SK-N-SH treated with all-trans-retinoic acid at 6 μM for 48 hours (cell line): ENCODE data around the gene TYRP1.

ENCODE experiments used
- ATAC-seq: fragments of 200-7000 bp; cut with Tn5 transposase; 3 replicates; pipeline ENCODE4 v1.9.1; 2020; ENCODE audit warnings: mild to moderate bottlenecking, moderate library complexity
- ARNTL ChIP-seq: fragments of 450-650 bp; formaldehyde crosslinking; IDR thresholded peaks from 2 replicates; pipeline ENCODE4 v1.5.0; 2020; ENCODE audit warnings: low read depth, mild to moderate bottlenecking, moderate library complexity, borderline replicate concordance
- BACH2 ChIP-seq: fragments of 250-450 bp; sonication (Bioruptor Pico); IDR thresholded peaks from 2 replicates; pipeline ENCODE4 v1.9.0; 2021; ENCODE audit warnings: mild to moderate bottlenecking, borderline replicate concordance
- CREB5 ChIP-seq: fragments of 250-450 bp; sonication (Bioruptor Pico); IDR thresholded peaks from 2 replicates; pipeline ENCODE4 v1.5.1; 2020; ENCODE audit warnings: low read depth, mild to moderate bottlenecking, moderate library complexity
- CSDC2 ChIP-seq: fragments of 250-450 bp; sonication (Bioruptor Pico); IDR thresholded peaks from 2 replicates; pipeline ENCODE4 v1.5.0; 2020; ENCODE audit warnings: mild to moderate bottlenecking, moderate library complexity
- ESRRG ChIP-seq: fragments of 250-450 bp; sonication (Bioruptor Pico); IDR thresholded peaks from 2 replicates; pipeline ENCODE4 v1.6.1; 2021; ENCODE audit warnings: mild to moderate bottlenecking
- GLIS3 ChIP-seq: fragments of 250-450 bp; sonication (Bioruptor Pico); IDR thresholded peaks from 2 replicates; pipeline ENCODE4 v1.5.0; 2020; ENCODE audit warnings: mild to moderate bottlenecking, moderate library complexity
- ISL1 ChIP-seq: fragments of 250-450 bp; sonication (Bioruptor Pico); IDR thresholded peaks from 2 replicates; pipeline ENCODE4 v2.1.2; 2022; ENCODE audit warnings: mild to moderate bottlenecking, moderate library complexity
- OSR1 ChIP-seq: fragments of 250-450 bp; sonication (Bioruptor Pico); IDR thresholded peaks from 2 replicates; pipeline ENCODE4 v1.8.0; 2022; ENCODE audit warnings: moderate library complexity, mild to moderate bottlenecking, inconsistent platforms
- PATZ1 ChIP-seq: fragments of 250-450 bp; sonication (Bioruptor Pico); IDR thresholded peaks from 2 replicates; pipeline ENCODE4 v1.8.0; 2020; ENCODE audit warnings: mild to moderate bottlenecking, moderate library complexity, borderline replicate concordance
- POU6F1 ChIP-seq: fragments of 250-450 bp; sonication (Bioruptor Pico); IDR thresholded peaks from 2 replicates; pipeline ENCODE4 v1.8.0; 2021; ENCODE audit warnings: low read depth, mild to moderate bottlenecking, moderate library complexity, borderline replicate concordance
- PPARA ChIP-seq: fragments of 250-450 bp; sonication (Bioruptor Pico); IDR thresholded peaks from 2 replicates; pipeline ENCODE4 v1.5.0; 2020; ENCODE audit warnings: mild to moderate bottlenecking, borderline replicate concordance
- RARB ChIP-seq: fragments of 250-450 bp; sonication (Bioruptor Pico); IDR thresholded peaks from 2 replicates; pipeline ENCODE4 v1.8.0; 2021; ENCODE audit warnings: mild to moderate bottlenecking, moderate library complexity
- SNAI2 ChIP-seq: fragments of 250-450 bp; sonication (Bioruptor Pico); IDR thresholded peaks from 2 replicates; pipeline ENCODE4 v1.5.0; 2020; ENCODE audit warnings: mild to moderate bottlenecking, moderate library complexity
- TOX ChIP-seq: fragments of 250-450 bp; sonication (Bioruptor Pico); IDR thresholded peaks from 2 replicates; pipeline ENCODE4 v1.8.0; 2021; ENCODE audit warnings: mild to moderate bottlenecking, moderate library complexity, borderline replicate concordance
- TSHZ2 ChIP-seq: fragments of 250-450 bp; sonication (Bioruptor Pico); IDR thresholded peaks from 2 replicates; pipeline ENCODE4 v1.5.0; 2020; ENCODE audit warnings: mild to moderate bottlenecking, moderate library complexity
- ZC3H10 ChIP-seq: fragments of 250-450 bp; sonication (Bioruptor Pico); IDR thresholded peaks from 2 replicates; pipeline ENCODE4 v1.5.1; 2021; ENCODE audit warnings: mild to moderate bottlenecking, moderate library complexity
- ZFP3 ChIP-seq: fragments of 250-450 bp; sonication (Bioruptor Pico); IDR thresholded peaks from 2 replicates; pipeline ENCODE4 v1.5.0; 2020; ENCODE audit warnings: mild to moderate bottlenecking, moderate library complexity
- ZFP30 ChIP-seq: fragments of 450-650 bp; formaldehyde crosslinking; IDR thresholded peaks from 2 replicates; pipeline ENCODE4 v1.5.0; 2022; ENCODE audit warnings: mild to moderate bottlenecking, moderate library complexity
- ZNF565 ChIP-seq: fragments of 450-650 bp; formaldehyde crosslinking; conservative IDR thresholded peaks from 2 replicates; pipeline ENCODE4 v1.5.0; 2020; ENCODE audit warnings: low read depth, mild to moderate bottlenecking, moderate library complexity
- ZNF70 ChIP-seq: fragments of 450-650 bp; formaldehyde crosslinking; IDR thresholded peaks from 2 replicates; pipeline ENCODE4 v1.5.0; 2020; ENCODE audit warnings: mild to moderate bottlenecking, moderate library complexity
- ZNF8 ChIP-seq: fragments of 450-650 bp; formaldehyde crosslinking; IDR thresholded peaks from 2 replicates; pipeline ENCODE4 v1.5.0; 2020; ENCODE audit warnings: mild to moderate bottlenecking, moderate library complexity

Gene TYRP1

GRCh38 chr9:12648925-12649324 is 44.3 kb upstream of the TYRP1 start:
- no peak for TF ChIP-seq ZC3H10
- no peak for TF ChIP-seq PPARA (CRISPR knock-in tag)
- no peak for TF ChIP-seq TSHZ2 (CRISPR knock-in tag)
- TF ChIP-seq POU6F1, result no peak
- TF ChIP-seq ARNTL (CRISPR knock-in tag), result no peak
- TF ChIP-seq ESRRG (CRISPR knock-in tag), result no peak
- no peak for TF ChIP-seq ZNF565 (CRISPR knock-in tag)
- no peak for TF ChIP-seq ZFP30 (CRISPR knock-in tag)
- TF ChIP-seq OSR1 (CRISPR knock-in tag), result no peak
- no peak for TF ChIP-seq PATZ1 (CRISPR knock-in tag)
- TF ChIP-seq CREB5 (CRISPR knock-in tag), result no peak
- no peak for TF ChIP-seq TOX
- no peak for TF ChIP-seq CSDC2 (CRISPR knock-in tag)
- ATAC-seq, result no peak

DNA sequence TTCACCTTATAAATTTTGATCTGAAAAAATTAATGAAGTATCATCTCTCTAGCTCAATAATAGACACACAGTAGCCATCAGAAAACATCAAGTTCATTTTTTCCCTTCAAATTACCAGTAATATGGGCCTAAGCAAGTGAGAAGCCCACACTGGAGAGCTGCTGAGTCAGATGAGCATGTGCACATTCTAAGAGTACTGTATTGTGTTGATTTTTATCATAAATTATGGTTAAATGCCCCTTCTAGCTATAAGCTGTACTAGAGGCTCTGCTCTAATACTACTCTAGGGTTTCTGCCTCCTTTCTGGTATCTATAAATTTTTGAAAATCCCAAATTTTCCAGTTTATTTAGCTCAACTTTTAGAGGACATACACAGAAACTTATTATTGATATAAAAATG is 42.1 kb upstream of the TYRP1 start:
- ATAC-seq, result no peak
- TF ChIP-seq POU6F1 (no peak), SNAI2 (CRISPR knock-in tag) (no peak), GLIS3 (CRISPR knock-in tag) (no peak), ZNF8 (CRISPR knock-in tag) (no peak), BACH2 (CRISPR knock-in tag) (no peak), OSR1 (CRISPR knock-in tag) (no peak), ZFP3 (CRISPR knock-in tag) (no peak), PATZ1 (CRISPR knock-in tag) (no peak), CSDC2 (CRISPR knock-in tag) (no peak), TOX (no peak)

DNA sequence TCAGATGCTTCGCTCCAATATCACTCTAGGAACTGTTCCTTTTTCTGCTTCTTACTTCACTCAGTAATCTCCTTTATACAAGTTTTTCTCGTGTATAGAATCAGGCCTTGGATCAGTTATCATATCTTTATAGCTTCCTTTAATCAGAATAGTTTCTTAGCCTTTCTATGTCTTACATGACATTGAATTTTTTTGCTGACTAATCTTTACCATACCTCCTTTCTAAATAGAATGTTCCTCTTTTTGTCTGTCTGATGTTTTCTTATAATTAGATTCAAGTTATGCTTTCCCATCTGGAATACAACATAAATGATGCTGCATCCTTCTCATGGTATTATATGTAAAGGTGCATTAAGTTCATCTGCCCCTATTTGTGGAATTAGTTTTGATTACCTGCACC is 40.2 kb upstream of the TYRP1 start:
- TF ChIP-seq ZC3H10 (no peak), ZFP30 (CRISPR knock-in tag) (no peak), GLIS3 (CRISPR knock-in tag) (no peak), TOX (no peak), ZNF70 (CRISPR knock-in tag) (no peak), ISL1 (CRISPR knock-in tag) (no peak), ZNF565 (CRISPR knock-in tag) (no peak), OSR1 (CRISPR knock-in tag) (no peak), TSHZ2 (CRISPR knock-in tag) (no peak), ZFP3 (CRISPR knock-in tag) (no peak), SNAI2 (CRISPR knock-in tag) (no peak), POU6F1 (no peak), RARB (no peak)
- TF ChIP-seq, all 23 proteins: peak for 0
- no peak for ATAC-seq
